Measurements from ENCODE around the gene AGXT2.
"Not testable (repeated sequence)": the region's sequence is repeated elsewhere in the genome, so short reads cannot be mapped to it uniquely, and the experiment has no call there.

AGXT2 gene

DNA sequence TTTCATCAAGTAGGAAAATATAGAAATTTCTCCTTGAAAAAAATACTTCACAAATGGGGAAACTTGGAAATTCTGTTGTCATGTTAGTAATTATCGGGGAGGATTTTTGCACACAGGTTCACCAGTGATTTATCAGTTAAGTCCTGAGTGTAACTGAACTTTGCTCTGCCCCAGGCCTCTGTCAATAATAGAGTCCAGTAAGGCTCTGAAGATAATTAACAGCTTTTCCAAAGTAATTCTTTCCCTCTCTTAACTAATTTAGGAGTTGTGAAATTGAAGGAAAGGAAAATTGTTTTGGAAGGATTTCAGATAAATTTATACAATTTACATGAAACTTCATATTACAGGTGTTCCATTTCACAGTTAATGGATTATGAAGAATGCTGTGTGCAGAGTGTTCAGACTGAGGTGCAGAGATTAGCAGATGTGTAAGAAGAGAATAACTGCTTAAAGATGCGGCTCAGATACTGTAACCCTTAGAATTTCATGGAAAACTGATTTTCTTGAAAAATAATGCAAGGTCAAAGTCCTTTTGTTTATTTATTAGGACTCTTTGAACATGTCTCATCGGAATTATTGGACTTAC lies 2.9 kb upstream of the AGXT2 start:
- DNase-seq (ENCODE audit: low read depth): no peak

- DNase-seq (ENCODE audit: low read depth): no peak
These were observed 1.2 kb upstream of the AGXT2 start for GRCh38 chr5:35048910-35049309.

DNA sequence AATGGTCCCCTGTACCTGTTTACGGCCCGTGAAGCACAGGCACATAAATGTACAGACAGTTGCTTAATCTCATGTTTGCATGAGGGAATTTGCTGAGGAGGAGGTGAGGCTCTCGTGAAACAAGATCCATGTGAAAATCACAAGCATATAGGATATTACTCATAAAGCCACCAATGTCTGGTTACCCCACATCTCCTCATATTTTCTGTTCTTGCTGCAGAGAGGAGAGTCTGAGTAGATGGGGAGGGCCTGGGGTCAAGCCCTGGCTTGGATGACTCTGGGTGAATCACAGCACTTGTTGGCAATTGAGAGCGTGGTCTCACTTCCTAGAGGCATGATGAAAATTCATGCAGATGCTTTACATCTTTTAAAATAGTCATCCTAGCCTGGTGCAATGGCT lies 975 bp downstream of the AGXT2 start:
- DNase-seq (ENCODE audit: low read depth): no peak

GRCh38 chr5:35045280-35045679 lies 2.5 kb downstream of the AGXT2 start:
- no peak for DNase-seq (ENCODE audit: low read depth)

DNA sequence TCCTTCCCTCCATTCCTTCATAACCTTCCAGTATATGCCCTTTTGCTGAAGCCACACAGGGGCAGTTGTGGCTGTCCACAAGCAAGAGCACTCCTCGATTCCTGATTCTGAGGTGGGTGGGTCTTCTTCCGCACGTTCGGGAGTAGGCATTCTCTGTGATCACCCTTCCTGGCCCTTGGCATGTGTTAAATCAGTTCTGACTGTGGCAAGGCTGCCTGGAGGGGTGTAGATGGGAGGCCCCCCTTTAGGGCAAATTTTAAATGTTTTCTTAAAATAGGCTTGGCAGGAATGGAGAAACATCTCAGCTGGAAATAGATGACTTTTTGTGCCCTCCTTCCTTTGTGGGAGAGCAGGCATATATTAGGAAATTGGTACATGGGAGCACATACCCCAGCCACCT lies 3.1 kb downstream of the AGXT2 start:
- no peak for DNase-seq (ENCODE audit: low read depth)

- no peak for DNase-seq (ENCODE audit: low read depth)
These were observed 5.0 kb downstream of the AGXT2 start for GRCh38 chr5:35042781-35043180.

DNA sequence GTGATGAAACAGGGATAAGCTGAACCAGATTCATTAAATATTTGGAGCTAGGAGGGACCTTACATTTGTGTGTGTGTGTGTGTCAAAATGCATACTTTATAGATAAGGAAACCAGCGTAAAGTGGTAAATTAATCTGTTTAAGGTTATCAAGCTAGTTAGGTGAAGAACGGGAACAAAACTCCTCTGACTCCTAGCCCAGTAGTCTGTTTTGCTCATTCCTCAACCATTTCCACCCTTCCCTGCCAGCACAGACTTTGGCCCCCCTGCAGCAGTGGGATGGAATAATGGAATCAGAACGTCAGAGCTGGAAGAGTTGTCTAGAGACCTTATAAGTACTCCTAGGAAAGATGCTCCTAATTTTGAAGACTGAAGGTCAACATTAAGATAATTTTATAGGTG lies 6.5 kb downstream of the AGXT2 start:
- DNase-seq (ENCODE audit: low read depth): no peak

DNA sequence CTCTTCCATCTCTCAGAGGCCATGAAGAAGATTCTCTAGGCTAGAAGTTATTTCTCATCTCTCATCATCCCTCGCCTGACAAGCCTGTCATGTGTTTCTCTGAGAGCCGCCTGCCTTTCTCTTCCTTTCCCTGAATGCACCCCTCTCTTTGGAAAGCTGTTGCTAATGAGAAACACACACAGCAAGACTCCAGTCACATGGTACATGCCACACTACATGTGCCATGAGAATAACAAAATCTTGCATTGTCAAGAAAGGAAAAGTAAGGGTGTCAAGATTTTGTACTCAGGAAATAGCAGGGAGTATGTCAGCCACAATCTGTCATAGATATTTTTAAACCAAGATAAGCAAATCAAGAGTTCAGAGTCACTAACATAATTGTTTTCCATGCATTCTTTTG lies 8.9 kb downstream of the AGXT2 start:
- DNase-seq (ENCODE audit: low read depth): no peak

GRCh38 chr5:35036536-35036935 lies 11.2 kb downstream of the AGXT2 start:
- no peak for DNase-seq (ENCODE audit: low read depth)

DNA sequence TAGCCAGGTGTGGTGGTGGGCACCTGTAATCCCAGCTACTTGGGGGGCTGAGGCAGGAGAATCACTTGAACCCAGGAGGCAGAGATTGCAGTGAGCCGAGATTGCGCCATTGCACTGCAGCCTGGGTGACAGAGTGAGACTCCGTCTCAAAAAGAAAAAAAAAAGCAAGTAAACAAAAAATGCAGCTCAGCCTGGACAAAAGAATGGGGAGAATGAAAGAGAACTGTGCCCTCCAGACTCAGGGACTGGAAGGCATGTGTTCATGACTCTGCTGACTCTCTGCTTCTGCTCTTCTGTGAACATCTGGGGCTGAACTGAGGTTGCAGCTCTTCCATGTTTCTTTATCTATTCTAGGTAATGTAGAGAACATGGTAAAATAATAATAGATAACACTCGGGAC lies 11.8 kb downstream of the AGXT2 start:
- DNase-seq (ENCODE audit: low read depth): not testable (repeated sequence)

- no peak for DNase-seq (ENCODE audit: low read depth)
These were observed 12.5 kb downstream of the AGXT2 start for GRCh38 chr5:35035271-35035670.

GRCh38 chr5:35032356-35032755 lies 15.4 kb downstream of the AGXT2 start:
- DNase-seq (ENCODE audit: low read depth): no peak

DNA sequence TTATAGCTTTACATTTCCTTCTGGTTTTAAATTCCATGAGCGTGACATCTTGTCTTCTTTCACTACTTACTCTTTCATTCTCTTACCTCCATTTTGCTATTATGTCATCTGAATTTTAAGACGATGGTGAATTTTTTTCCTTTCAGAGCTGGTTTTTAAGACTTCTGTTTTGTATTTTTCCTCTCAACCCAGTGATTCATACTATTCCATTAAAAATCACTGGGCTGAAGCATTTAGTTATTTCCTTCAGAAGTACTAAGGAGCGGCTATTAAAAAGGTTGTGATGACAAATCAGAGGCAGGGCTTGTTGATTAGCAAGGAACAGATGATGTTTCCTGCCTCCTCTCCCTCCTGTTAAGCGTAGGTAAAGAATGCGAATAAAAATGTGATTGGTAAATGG lies 16.5 kb downstream of the AGXT2 start:
- DNase-seq (ENCODE audit: low read depth): no peak

GRCh38 chr5:35030426-35031100 lies 17.2 kb downstream of the AGXT2 start:
- DNase-seq (ENCODE audit: low read depth): no peak

- DNase-seq (ENCODE audit: low read depth): no peak
These were observed 18.4 kb downstream of the AGXT2 start for GRCh38 chr5:35029333-35029732.

DNA sequence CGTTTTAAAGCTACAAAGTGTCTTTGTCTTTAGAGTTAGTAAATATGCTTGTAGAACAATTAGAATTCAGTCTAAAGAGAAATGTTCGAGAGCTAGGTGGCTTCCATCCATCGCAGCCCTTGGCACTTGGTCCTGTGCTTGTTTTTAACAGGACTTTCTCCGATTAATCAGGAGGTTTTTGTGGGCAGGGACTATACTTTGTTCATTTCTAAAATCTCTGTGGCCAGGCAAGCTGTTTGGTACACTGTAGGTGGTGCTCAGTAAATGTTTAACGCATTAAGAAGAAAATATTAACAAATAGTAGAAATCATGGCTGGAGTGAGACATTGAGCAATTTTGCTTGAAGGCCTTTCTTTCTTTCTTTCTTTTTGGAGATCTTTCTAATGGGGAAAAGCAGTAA lies 20.8 kb downstream of the AGXT2 start:
- no peak for DNase-seq (ENCODE audit: low read depth)

DNA sequence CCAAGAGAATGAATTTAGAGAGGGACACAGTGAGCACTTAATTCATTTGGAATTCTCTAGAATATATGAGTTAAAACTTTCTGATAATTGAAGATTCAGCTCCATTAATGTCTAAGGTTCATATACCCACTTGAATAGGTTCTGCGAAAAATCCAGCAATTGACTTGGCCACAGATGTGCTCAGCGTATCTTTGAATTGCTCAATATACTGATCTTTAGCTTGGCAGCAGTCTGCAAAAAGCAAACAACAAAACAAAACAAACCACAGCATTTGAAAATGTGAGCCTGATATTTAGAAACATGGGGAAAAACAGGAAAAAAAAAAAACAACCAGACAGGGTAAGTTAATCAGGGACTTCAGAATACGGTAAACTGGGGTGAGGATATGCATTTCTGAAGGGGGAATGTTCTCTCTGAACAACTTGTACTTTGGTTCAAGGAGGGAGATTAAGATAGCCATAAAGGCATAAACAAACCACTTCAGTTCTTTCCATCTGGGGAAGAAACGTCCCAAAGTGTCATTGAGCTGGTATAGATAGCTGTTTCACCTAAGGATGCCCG lies 21.4 kb downstream of the AGXT2 start:
- DNase-seq (ENCODE audit: low read depth): no peak

DNA sequence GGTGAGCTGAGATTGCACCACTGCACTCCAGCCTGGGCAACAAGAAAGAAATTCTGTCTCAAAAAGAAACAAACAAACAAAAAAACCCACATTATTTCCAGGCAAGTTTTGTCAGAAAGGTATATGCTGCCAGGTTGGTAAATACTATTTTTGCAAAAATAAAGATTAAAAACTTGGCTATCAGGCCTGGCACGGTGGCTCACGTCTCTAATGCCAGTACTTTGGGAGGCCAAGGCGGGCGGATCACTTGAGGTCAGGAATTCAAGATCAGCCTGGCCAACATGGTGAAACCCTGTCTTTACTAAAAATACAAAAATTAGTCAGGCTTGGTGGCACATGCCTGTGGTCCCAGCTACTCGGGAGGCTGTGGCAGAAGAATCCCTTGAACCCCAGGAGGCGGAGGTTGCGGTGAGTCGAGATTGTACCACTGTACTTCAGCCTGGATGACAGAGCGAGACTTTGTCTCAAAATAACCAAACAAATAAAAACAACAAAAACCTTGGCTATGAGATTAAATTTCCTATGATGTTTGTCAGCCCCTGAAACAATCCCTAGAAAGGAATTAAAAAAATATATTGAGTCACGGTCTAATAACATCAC lies 22.7 kb downstream of the AGXT2 start:
- no peak for DNase-seq (ENCODE audit: low read depth)

DNA sequence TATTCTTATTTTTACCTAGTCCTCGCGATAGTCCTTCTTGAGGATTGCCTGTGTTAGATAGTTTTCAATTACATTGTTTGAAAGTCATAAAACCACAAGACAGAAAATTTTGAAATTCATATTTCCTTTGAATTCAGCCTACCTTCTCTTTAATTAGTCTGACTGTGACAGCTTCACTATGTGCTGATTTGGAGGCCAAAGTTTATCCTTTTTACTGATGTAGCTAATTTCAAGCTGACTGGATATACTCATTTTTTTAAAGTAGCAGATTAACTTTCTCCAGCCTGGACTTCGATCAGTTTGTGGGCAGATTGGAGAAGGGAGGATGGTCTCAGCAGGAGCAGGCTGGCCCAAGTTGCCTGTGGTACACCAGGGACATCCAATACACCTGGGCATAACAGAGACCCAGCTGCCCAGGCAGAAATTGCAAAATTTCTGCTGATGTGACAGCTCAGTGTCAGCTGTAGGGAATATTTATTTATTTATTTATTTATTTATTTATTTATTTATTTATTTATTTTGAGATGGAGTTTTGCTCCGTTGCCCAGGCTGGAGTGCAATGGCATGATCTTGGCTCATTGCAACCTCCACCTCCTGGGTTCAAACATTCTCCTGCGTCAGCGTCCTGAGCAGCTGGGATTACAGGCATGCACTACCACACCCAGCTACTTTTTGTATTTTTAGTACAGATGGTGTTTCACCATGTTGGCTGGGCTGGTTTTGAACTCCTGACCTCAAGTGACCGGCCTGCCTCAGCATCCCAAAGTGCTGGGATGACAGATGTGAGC lies 24.2 kb downstream of the AGXT2 start:
- DNase-seq (ENCODE audit: low read depth): no peak

DNA sequence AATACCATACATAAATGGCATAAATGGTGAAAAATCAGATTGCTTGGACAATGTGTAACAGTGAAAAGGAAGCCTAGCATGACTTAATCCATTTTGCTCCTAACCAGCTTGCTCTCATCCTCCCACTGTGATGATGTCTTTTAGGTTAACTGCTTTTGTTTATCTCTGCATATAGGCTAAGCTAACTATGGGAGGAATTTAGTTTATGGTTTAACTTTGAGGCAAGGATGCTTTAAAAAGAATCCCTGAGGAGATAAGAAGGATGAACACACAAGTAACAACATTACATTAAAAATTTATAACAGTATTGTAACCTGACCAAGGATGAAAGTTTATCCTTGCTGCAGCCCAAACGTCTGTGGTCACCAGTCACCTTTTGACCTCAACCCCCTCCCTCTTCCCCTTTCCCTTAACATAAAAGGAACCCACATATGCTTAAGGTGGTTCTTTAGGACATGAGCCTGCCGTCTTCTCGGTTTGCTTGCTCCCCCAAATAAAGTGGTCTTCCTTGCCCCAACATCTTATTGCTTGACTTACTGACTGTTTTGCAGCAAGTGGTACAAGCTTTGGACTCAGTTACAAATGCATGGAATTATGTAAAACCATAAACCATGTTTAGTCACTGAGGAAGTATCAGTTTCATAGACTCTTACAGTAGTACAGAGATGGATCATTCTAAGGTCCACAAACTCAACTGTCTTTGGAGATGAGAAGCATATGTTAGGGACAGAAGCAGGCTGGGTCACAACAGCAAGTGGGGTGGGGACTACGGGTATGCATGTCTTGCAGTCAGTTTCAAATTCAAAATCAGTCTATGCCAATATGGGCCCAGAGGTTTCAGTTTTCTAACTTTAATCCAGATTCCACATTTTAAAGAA lies 31.3 kb downstream of the AGXT2 start:
- no peak for DNase-seq (ENCODE audit: low read depth)

- no peak for DNase-seq (ENCODE audit: low read depth)
These were observed 32.7 kb downstream of the AGXT2 start for GRCh38 chr5:35015063-35015462.

DNA sequence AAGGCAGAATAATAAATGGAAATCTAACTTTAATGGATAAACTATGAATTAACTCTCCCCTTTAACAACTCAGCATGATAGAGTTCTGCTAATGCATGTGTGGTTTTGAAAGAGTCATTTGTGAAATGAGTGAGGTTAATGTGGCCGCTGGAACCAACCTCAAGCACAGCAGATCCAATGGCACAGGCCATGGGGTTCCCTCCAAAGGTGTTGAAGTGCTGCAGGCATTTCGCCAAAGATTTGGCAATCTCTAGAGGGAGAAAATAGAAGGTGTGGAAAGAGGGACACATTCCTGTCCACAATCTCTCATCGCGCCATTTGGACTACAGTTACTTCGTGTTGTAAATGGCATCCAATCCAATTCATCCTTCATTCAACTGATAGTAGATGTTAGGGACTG lies 35.0 kb downstream of the AGXT2 start:
- no peak for DNase-seq (ENCODE audit: low read depth)

Measured in stimulated activated CD4-positive, alpha-beta T cell treated with anti-CD3 and anti-CD28 coated beads, Interleukin-2, amount 100 ng/mL, for 4 hours (primary cell).